Stimulated activated CD4-positive, alpha-beta T cell treated with anti-CD3 and anti-CD28 coated beads, Interleukin-2, amount 100 ng/mL, for 24 hours (primary cell): ENCODE measurements around the gene WDR76.
A peak's percentile ranks its signal among the peaks of the same experiment; 100 is the strongest.
"Not testable (repeated sequence)": the region's sequence is repeated elsewhere in the genome, so short reads cannot be mapped to it uniquely, and the experiment has no call there.

Experiments
- DNase-seq, 2 donors: peaks; one replicate each; pipeline ENCODE4 v3.0.0-alpha.2; 2020

WDR76 gene

GRCh38 chr15:43826508-43827341, at the start of gene WDR76:
TSS of gene WDR76 (plus strand) at chr15:43827002. CDS start at chr15:43827033, 31 bp downstream.
- peak; percentile 77 to 88 for DNase-seq

GRCh38 chr15:43777267-43777914, 49.4 kb upstream of the WDR76 start:
- peak; percentile 85 to 89 for DNase-seq

- no peak for DNase-seq
These were observed 47.8 kb upstream of the WDR76 start for GRCh38 chr15:43779016-43779415.

GRCh38 chr15:43789409-43789808, 37.4 kb upstream of the WDR76 start:
- DNase-seq = no peak

GRCh38 chr15:43791993-43792760, 34.6 kb upstream of the WDR76 start, which contains the start of gene SERF2:
TSS of gene SERF2 (plus strand) at chr15:43792320. CDS start at chr15:43792377, 57 bp downstream.
- peak; percentile 100 for DNase-seq

- DNase-seq = peak in 1 of 2 donors; percentile 24
These were observed 33.9 kb upstream of the WDR76 start for GRCh38 chr15:43792761-43793476.

GRCh38 chr15:43793647-43794046, 33.2 kb upstream of the WDR76 start:
- no peak for DNase-seq

GRCh38 chr15:43794269-43795037, 32.3 kb upstream of the WDR76 start:
- DNase-seq = no peak

GRCh38 chr15:43795197-43795596, 31.6 kb upstream of the WDR76 start:
- no peak for DNase-seq

- no peak for DNase-seq
These were observed 30.8 kb upstream of the WDR76 start for GRCh38 chr15:43795997-43796396.

GRCh38 chr15:43796566-43796965, 30.2 kb upstream of the WDR76 start:
- no peak for DNase-seq

GRCh38 chr15:43799209-43799944, 27.4 kb upstream of the WDR76 start:
- DNase-seq = peak in 1 of 2 donors; percentile 8

- no peak for DNase-seq
These were observed 26.9 kb upstream of the WDR76 start, which contains the start of gene SERINC4 for GRCh38 chr15:43799945-43800285. TSS of gene SERINC4 (minus strand) at chr15:43800220. CDS start at chr15:43799986, 234 bp downstream.

GRCh38 chr15:43800286-43801141, 26.3 kb upstream of the WDR76 start, which contains the start of gene HYPK:
TSS of gene HYPK (plus strand) at chr15:43800599. CDS start at chr15:43800623, 24 bp downstream.
- DNase-seq = peak; percentile 92 to 94

- not testable (repeated sequence) for DNase-seq
These were observed 24.1 kb upstream of the WDR76 start for GRCh38 chr15:43802676-43803075.

GRCh38 chr15:43808435-43808950, 18.3 kb upstream of the WDR76 start:
- no peak for DNase-seq

- DNase-seq = no peak
These were observed 17.7 kb upstream of the WDR76 start for GRCh38 chr15:43808960-43809678.

GRCh38 chr15:43815064-43815463, 11.7 kb upstream of the WDR76 start:
- not testable (repeated sequence) for DNase-seq

GRCh38 chr15:43821505-43821904, 5.3 kb upstream of the WDR76 start:
- DNase-seq = no peak
